ENCODE data around the gene TP53INP2. TPM values are rescaled to one million over a fixed set of nuclear protein-coding genes. Genes with fewer than 3 reads are reported as not detected.

Gene TP53INP2
- total and polyA plus RNA-seq, 2 experiments from 2014 or later: 2.7 to 3.3 TPM

- peak within 1 kb of the TSS; percentile 88 for H3K4me3 ChIP-seq
- no peaks in the 10 kb centered on the region for H3K36me3 ChIP-seq (ENCODE audit: insufficient read depth)
- H3K4me1 ChIP-seq (ENCODE audit: insufficient read depth): 0 out of 2 replicates have a peak, but pooled peaks cover 6% of the 10 kb centered on the region
- H3K9me2 ChIP-seq (ENCODE audit: insufficient read depth): no peaks in the 10 kb centered on the region
- Mint-ChIP-seq H3K27me3 (ENCODE audit: insufficient read depth, low read depth, poor library complexity) (peaks cover 4% of the 10 kb centered on the region), H3K27ac (peak within 1 kb of the TSS; percentile 99), H3K9me3 (no peaks in the 10 kb centered on the region; the same call in 2 of the 3 replicates), H3K4me3 (peak within 1 kb of the TSS; percentile 95), H3K4me1 (peaks cover 4% of the 10 kb centered on the region; the same call in 2 of the 3 replicates), H3K36me3 (ENCODE audit: low read depth) (no peaks in the 10 kb centered on the region)
- 0 out of 2 replicates have a peak, but pooled peaks cover 5% of the 10 kb centered on the region for H3F3A ChIP-seq (replicated peaks; ENCODE audit: low read depth)
- TF ChIP-seq ETS1 (IDR thresholded peaks at IDR 0.05): peak; percentile 92
- TF ChIP-seq ZNF331 (CRISPR knock-in tag; IDR thresholded peaks at IDR 0.05; ENCODE audit: low read depth): no peak
- peak; percentile 81 for TF ChIP-seq POLR2AphosphoS5 (IDR thresholded peaks at IDR 0.05; ENCODE audit: low read depth)
- peak; percentile 95 for TF ChIP-seq CREB1 (CRISPR knock-in tag; IDR thresholded peaks at IDR 0.05; ENCODE audit: low read depth)
- peak within 1 kb of the TSS; percentile 85 for H3K27ac ChIP-seq (ENCODE audit: low read depth)
- H4K20me1 ChIP-seq (replicated peaks; ENCODE audit: insufficient read depth): peaks cover 4% of the 10 kb centered on the region; the same call in 1 of the 2 replicates
- DNase-seq (ENCODE audit: low spot score): peak; percentile 97
- H2AFZ ChIP-seq: peak within 1 kb of the TSS; percentile 99
- peaks cover 39% of the 10 kb centered on the region for H3K79me2 ChIP-seq (replicated peaks; ENCODE audit: insufficient read depth)
- no peaks in the 10 kb centered on the region for H3K27me3 ChIP-seq (ENCODE audit: insufficient read depth)
- H3K4me2 ChIP-seq: peak within 1 kb of the TSS; percentile 99
- peak; percentile 91 for ATAC-seq
These were observed 27.3 kb upstream of the TP53INP2 start, which contains the start of gene PIGU for GRCh38 chr20:34676642-34677373. PIGU (minus strand) TSS chr20:34677092; CDS start chr20:34677085, 7 bp downstream.

- Histone ChIP-seq H3K27ac (ENCODE audit: low read depth) (no peak overlapping the region), H3K4me2 (no peak overlapping the region), H3K9me2 (ENCODE audit: insufficient read depth) (no peaks in the 10 kb centered on the region), H3K27me3 (ENCODE audit: insufficient read depth) (no peaks in the 10 kb centered on the region), H3K79me2 (replicated peaks; ENCODE audit: insufficient read depth) (peaks cover 5% of the 10 kb centered on the region), H3K36me3 (ENCODE audit: insufficient read depth) (no peaks in the 10 kb centered on the region), H2AFZ (no peak overlapping the region), H3K4me3 (no peak overlapping the region), H4K20me1 (replicated peaks; ENCODE audit: insufficient read depth) (no peaks in the 10 kb centered on the region), H3K4me1 (ENCODE audit: insufficient read depth) (0 out of 2 replicates have a peak, but pooled peaks cover 4% of the 10 kb centered on the region), H3F3A (replicated peaks; ENCODE audit: low read depth) (0 out of 2 replicates have a peak, but pooled peaks cover 5% of the 10 kb centered on the region)
- Mint-ChIP-seq H3K27me3 (ENCODE audit: insufficient read depth, low read depth, poor library complexity) (peaks cover 4% of the 10 kb centered on the region), H3K4me3 (no peak overlapping the region), H3K9me3 (no peaks in the 10 kb centered on the region; the same call in 2 of the 3 replicates), H3K36me3 (ENCODE audit: low read depth) (no peaks in the 10 kb centered on the region), H3K4me1 (peaks cover 4% of the 10 kb centered on the region; the same call in 2 of the 3 replicates), H3K27ac (no peak overlapping the region)
- DNase-seq (ENCODE audit: low spot score) (no peak), ATAC-seq (no peak)
- TF ChIP-seq EZH2 (IDR thresholded peaks at IDR 0.05; ENCODE audit: low read depth, unreplicated experiment) (no peak), JUNB (IDR thresholded peaks at IDR 0.05; ENCODE audit: unreplicated experiment) (no peak), CREB1 (CRISPR knock-in tag; IDR thresholded peaks at IDR 0.05; ENCODE audit: low read depth) (no peak), STAT1 (IDR thresholded peaks at IDR 0.05; ENCODE audit: unreplicated experiment) (no peak), POLR2AphosphoS5 (IDR thresholded peaks at IDR 0.05; ENCODE audit: low read depth) (no peak), ZNF331 (CRISPR knock-in tag; IDR thresholded peaks at IDR 0.05; ENCODE audit: low read depth) (no peak), ETS1 (IDR thresholded peaks at IDR 0.05) (no peak), ZNF114 (CRISPR knock-in tag; IDR thresholded peaks at IDR 0.05) (no peak), NANOG (IDR thresholded peaks at IDR 0.05; ENCODE audit: borderline replicate concordance) (no peak)
- TF ChIP-seq, protein P1, sequence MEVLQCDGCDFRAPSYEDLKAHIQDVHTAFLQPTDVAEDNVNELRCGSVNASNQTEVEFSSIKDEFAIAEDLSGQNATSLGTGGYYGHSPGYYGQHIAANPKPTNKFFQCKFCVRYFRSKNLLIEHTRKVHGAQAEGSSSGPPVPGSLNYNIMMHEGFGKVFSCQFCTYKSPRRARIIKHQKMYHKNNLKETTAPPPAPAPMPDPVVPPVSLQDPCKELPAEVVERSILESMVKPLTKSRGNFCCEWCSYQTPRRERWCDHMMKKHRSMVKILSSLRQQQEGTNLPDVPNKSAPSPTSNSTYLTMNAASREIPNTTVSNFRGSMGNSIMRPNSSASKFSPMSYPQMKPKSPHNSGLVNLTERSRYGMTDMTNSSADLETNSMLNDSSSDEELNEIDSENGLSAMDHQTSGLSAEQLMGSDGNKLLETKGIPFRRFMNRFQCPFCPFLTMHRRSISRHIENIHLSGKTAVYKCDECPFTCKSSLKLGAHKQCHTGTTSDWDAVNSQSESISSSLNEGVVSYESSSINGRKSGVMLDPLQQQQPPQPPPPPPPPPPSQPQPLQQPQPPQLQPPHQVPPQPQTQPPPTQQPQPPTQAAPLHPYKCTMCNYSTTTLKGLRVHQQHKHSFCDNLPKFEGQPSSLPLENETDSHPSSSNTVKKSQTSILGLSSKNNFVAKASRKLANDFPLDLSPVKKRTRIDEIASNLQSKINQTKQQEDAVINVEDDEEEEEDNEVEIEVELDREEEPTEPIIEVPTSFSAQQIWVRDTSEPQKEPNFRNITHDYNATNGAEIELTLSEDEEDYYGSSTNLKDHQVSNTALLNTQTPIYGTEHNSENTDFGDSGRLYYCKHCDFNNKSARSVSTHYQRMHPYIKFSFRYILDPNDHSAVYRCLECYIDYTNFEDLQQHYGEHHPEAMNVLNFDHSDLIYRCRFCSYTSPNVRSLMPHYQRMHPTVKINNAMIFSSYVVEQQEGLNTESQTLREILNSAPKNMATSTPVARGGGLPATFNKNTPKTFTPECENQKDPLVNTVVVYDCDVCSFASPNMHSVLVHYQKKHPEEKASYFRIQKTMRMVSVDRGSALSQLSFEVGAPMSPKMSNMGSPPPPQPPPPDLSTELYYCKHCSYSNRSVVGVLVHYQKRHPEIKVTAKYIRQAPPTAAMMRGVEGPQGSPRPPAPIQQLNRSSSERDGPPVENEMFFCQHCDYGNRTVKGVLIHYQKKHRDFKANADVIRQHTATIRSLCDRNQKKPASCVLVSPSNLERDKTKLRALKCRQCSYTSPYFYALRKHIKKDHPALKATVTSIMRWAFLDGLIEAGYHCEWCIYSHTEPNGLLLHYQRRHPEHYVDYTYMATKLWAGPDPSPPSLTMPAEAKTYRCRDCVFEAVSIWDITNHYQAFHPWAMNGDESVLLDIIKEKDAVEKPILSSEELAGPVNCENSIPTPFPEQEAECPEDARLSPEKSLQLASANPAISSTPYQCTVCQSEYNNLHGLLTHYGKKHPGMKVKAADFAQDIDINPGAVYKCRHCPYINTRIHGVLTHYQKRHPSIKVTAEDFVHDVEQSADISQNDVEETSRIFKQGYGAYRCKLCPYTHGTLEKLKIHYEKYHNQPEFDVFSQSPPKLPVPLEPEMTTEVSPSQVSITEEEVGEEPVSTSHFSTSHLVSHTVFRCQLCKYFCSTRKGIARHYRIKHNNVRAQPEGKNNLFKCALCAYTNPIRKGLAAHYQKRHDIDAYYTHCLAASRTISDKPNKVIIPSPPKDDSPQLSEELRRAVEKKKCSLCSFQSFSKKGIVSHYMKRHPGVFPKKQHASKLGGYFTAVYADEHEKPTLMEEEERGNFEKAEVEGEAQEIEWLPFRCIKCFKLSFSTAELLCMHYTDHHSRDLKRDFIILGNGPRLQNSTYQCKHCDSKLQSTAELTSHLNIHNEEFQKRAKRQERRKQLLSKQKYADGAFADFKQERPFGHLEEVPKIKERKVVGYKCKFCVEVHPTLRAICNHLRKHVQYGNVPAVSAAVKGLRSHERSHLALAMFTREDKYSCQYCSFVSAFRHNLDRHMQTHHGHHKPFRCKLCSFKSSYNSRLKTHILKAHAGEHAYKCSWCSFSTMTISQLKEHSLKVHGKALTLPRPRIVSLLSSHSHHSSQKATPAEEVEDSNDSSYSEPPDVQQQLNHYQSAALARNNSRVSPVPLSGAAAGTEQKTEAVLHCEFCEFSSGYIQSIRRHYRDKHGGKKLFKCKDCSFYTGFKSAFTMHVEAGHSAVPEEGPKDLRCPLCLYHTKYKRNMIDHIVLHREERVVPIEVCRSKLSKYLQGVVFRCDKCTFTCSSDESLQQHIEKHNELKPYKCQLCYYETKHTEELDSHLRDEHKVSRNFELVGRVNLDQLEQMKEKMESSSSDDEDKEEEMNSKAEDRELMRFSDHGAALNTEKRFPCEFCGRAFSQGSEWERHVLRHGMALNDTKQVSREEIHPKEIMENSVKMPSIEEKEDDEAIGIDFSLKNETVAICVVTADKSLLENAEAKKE (CRISPR knock-in tag; IDR thresholded peaks at IDR 0.05): no peak
These were observed 23.5 kb upstream of the TP53INP2 start for GRCh38 chr20:34680586-34681175.
